Activated effector memory CD4-positive, alpha-beta T cell treated with anti-CD3 and anti-CD28 coated beads, Interleukin-2, amount 50 U/mL, for 16 hours (primary cell): ENCODE results near the gene LRRC75B.
"Not testable (repeated sequence)": the region's sequence is repeated elsewhere in the genome, so short reads cannot be mapped to it uniquely, and the experiment has no call there.

Experiments
- DNase-seq: peaks from one replicate; pipeline ENCODE4 v3.0.0-alpha.2; 2020

Gene LRRC75B

DNA sequence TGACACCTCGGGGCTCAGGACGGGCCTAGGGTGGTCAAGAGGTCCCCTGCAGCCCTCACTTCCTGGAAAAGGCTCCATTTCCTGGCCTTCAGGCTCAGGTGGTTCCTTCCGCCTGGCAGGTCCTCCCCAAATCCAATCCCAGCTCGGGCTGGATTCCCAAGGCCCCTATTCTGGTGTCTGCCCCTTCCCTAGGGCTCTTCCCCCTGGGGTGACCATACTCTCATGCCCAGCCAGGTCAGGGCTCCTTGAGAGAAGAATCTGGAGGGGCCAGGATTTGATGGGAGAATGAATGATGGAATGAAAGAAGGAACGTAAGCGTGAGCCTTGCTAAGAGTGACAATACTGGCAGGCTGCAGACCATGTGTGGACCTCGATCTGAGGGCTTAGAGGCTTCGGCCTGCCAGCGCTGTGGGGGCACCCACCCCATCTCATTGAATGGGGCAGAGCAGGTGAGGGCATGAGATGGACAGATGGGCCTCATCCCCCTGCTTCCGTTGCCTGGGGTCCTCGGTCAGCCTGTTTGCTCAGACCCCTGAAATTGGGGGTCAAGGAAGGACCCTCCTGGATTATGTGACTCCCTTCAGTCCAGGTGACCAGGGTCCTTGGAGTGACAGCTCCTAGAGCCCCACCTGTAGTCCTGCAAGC lies 9.4 kb upstream of the LRRC75B start:
- not testable (repeated sequence) for DNase-seq

DNA sequence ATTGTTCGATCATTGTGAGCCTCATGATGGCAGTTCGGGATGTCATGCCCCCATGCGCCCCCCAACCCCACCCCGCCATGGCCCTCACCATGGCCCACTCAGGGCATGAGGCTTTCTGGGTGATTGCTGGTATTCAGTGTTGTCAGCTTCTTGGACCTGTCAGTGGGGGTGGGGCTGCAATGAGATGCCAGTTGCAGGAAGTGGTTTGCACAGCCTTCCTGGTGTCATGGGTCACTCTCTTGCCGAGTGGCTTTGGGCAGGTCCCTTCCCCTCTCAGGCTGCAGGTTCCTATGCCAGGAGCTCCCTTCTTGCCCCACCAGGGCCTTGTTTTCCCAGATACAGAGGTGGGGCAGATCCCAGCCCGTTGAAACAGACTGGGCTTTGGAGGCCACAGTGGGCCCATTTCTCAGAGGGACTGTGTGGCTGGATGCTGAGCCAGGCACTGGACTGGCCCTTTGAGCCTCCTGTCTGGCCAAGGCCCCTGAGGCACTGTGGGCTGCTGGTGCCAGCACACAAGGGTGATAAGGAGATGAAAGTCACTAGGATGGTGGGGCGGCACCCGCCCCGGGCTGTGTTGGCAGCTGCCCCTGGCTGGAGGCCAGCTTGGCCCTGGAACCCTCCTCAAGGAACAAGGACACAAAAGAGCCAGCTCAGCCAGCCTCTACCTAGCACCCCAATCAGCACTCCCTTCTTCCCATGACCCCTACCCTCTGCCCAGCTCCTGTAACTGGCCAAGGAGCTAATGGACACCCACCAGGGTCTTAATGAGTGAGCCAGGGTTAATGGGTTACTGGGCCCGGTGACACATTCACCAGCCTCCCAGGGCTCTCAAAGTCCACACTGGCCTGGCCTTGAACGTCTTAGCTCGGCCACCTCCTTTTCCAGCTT lies 8.6 kb upstream of the LRRC75B start:
- DNase-seq: no peak

- not testable (repeated sequence) for DNase-seq
These were observed 7.3 kb upstream of the LRRC75B start for GRCh38 chr22:24599958-24600715.

DNA sequence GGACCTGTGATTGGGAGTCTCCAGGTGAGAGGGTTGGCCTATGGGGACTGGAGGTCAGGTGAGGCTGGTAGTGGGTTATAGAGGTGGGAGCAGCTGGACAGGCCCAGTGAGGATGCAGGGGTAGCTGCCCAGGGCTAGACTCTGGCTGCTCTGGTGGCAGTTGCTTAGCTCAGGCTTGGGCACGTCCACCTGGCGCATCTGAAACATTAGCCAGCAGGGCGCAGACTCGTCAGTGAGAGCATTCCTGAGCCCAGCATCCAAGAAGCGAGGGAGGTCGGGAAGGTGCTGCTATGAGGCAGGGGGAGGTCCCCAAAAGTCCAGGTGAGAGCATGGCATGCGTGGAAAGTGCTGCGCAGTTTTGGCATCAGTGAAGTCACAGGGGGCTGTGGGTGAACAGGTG lies 6.6 kb upstream of the LRRC75B start:
- no peak for DNase-seq

GRCh38 chr22:24597076-24597475 lies 4.2 kb upstream of the LRRC75B start:
- not testable (repeated sequence) for DNase-seq

GRCh38 chr22:24595863-24596262 lies 3.0 kb upstream of the LRRC75B start:
- no peak for DNase-seq

DNA sequence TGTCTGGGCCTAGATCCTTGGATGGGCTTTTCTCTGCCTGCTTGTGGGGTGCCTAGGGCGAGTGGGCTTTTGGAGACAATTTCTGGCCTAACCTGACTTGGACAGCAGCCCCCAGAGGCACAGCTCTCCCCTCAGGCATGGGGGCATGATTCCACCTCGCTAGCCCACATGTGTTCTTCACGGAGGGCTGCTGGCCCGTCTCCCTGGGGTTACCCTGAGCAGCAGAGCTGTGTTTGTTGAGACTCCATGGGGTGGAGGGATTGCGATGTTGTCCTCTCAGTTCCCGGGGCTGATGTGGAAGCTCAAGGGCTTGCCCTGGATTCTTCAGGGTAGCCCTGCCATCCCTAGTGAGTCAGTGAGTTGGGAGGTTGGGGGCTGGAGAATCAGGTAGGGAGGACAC lies 2.4 kb upstream of the LRRC75B start:
- no peak for DNase-seq

DNA sequence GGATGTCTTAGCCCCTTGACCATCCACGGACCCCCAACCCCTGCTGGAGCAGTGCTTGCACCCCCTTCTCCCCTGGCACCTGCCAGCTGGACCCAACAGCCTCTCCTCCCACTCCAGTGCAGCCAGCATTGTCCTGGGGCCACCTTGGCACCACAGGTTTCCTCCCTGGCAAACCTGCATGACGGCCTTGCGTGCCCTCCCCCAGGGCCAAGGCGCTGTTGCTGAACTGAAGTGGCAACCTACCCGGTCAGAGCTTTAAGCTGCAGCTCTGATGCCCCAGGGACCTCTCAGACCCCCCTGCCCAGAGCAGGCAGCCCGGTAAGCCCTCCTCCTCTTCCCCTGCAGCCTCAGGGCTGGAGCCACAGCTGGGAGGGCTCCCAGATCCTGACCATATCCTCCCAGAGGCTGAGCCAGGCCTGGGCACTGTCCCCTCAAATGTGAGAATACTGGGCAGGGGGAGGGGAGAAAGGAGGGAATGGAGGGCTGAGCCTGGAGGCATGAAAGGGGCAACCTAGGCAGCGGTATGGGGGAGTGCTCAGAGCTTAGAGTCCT lies 1.8 kb upstream of the LRRC75B start:
- no peak for DNase-seq

DNA sequence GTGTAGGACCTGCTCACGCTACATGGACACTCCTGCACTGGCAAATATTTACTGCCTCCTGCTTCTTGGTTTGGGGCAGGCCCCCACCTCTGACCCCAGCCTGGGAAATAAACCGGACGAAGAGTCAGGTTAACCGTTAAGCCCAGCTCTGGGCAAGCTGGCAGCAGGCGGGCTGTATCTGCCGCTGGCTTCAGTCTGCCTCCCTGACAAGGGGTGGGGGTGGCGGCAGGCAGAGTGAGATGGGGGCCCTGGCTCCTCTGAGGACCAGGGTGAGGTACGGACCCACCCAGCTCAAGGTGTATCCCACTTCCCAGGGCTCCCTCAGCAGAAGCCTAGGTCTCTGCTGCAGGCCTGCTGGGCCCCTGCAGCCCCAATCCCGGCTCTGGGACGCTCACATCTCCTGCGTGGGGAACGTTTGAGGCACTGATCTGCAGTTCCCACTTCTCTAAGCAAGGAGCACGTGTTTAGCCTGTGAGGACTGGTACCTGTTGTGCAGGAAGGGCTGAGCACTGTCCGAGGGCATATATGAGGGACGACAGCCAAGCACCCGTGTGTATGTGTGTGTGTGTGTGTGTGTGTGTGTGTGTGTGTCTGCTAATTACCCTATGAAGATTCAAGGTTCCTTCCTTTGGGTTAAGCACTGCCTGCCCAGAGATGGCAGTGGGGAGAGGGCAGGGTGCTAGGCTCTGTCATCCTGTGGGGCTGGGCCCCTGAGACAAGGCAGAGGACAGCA lies 1.1 kb upstream of the LRRC75B start:
- no peak for DNase-seq

DNA sequence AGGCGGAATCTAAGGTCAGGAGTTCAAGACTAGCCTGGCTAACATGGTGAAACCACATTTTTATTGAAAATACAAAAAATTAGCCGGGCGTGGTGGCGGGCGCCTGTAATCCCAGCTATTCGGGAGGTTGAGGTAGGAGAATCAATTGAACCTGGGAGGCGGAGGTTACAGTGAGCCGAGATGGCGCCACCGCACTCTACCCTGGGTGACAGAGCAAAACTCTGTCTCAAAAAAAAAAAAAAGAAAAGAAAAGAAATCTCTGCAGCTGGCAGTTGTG lies 624 bp upstream of the LRRC75B start:
- DNase-seq: not testable (repeated sequence)

DNA sequence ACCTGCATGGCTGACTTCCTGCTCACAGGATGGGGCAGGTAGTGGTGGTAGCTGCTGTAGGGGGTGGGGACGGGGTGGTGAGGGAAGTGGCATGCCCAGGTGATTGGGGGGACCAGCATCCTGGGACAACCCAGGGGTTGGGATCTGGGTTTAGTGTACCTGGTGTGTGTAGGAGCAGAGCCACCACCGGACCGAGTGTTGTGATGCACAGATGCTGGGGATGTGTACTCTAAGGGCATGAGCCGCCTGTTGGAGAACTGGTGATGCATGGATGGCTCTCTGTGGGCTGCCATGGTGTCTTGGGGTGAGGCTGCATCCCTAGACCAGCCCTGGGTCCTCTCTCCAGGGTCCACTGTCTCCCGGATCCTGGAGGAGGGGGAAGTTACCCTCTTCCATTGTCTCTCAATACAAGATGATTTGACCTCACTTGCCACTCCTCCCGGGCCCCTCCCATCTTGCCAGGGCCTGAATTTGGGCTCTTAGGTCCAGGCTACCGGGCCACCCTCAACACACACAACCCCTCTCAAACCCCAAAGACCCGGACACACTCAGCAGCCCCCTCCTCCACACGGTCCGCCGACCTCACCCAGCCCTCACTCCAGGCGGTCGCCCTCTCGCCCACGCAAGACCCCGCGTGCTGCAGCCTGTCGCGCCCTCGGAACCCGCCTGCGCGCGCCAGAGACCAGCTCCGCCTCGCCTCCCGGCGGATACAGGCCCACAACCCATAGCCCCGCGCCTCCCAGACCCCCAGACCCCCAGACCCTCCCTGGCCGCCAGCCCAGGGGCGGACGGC lies 619 bp downstream of the LRRC75B start:
- DNase-seq: no peak

- DNase-seq: no peak
These were observed 1.5 kb downstream of the LRRC75B start for GRCh38 chr22:24591286-24591830.

DNA sequence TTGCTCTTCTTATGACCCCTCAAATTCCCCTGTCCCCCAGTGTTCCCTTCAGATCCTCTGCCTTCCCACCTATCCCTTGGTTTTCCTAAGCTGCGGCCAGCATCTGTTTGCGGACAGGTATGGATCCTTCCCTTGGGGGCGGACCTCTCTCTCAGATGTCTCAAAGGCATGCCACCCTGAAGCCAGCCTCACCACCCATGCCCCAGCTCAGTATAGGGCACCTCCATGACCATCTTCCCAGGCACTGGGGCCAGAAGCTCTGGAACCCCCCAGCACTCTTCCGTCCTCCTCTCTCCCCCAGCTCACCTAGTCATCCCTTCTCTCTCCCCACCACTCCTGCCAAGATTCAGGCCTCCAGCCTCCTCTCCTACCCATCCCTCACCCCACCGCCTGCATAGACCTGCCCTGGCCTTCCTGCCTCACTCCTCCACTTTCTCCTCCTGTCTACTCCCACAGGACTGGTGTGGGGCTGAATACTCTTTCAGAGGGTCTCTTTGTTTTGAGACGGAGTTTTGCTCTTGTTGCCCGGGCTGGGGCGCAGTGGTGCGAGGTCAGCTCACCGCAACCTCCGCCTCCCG lies 2.2 kb downstream of the LRRC75B start:
- DNase-seq: no peak

DNA sequence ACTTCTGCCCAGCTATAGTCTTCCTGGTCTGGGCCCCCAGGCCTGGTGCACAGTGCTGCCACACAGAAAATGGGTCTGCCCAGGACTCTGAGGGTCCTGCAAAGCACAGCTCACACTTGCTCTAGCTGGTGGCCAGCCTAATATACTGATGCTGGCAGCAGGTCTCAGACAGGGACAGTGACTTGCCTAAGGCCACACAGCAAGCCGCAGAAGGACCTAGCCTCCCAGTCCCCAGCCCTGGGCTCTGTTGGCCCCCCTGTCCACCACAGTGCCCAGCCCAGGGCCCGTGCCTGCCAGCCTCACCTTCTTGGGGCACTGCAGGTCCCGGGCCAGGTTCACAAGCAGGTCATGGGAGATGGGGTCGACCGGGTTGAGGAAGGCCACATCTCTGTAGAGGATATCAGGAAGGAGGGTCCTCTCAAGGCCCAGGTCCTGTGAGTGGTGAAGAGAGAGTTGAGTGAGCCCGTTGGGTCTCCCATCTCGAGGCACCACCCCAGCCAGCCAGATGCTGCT lies 3.3 kb downstream of the LRRC75B start:
- no peak for DNase-seq

DNA sequence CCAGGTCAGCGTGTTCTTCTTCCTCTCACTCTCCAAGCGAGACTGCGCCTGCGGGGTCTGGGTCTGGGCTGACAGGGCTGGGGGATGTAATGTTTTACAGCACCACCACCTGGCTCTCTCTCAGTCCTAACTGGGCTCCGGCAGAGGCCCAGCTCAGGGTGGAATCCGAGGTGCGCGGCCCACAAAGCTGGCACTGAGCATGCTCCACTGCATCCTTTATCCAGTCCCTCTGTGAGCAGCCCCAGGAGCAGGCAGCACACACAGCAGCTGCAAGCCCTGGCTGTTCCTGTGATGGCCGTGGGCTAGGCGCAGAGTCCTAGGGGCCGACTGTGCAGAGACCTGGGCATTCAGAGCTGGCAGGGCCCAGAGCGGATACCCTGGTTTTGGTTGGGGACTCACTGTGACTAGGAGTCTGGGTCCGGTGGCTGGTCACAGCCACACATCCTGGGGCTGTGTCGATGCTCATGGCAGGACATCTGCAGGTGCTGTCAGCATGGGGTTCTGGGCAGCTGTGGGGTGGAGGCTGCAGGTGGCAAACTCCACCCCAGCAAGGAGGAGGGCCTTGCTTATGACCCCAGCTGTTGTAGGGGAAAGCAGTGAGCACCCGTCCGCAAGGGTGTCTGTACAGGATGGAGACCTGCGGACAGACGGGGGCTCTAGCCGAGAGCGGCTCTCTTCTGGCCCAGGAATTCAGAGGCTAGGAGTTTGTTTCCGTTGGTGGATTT lies 4.0 kb downstream of the LRRC75B start:
- no peak for DNase-seq

DNA sequence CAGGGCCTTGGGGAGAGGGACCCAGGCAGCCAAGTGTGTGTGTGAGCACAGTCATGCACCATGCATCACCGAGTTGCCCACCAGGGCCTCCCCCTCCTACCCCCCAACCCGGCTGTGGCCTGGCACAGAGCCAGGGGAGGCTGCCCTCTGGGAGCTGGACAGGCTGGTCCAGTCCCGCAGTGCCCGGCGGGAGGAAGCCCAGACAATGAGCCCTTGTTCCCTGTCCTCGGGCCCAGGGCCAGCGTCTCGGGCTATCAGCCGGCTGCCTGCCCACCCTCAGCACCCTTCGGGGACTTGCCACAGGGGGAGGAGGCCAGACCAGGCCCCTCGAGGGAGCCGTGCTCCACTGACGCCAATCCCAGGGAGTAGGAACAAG lies 4.5 kb downstream of the LRRC75B start:
- no peak for DNase-seq

GRCh38 chr22:24587948-24588347 lies 4.9 kb downstream of the LRRC75B start:
- DNase-seq: no peak

- no peak for DNase-seq
These were observed 5.6 kb downstream of the LRRC75B start for GRCh38 chr22:24587251-24587650.

DNA sequence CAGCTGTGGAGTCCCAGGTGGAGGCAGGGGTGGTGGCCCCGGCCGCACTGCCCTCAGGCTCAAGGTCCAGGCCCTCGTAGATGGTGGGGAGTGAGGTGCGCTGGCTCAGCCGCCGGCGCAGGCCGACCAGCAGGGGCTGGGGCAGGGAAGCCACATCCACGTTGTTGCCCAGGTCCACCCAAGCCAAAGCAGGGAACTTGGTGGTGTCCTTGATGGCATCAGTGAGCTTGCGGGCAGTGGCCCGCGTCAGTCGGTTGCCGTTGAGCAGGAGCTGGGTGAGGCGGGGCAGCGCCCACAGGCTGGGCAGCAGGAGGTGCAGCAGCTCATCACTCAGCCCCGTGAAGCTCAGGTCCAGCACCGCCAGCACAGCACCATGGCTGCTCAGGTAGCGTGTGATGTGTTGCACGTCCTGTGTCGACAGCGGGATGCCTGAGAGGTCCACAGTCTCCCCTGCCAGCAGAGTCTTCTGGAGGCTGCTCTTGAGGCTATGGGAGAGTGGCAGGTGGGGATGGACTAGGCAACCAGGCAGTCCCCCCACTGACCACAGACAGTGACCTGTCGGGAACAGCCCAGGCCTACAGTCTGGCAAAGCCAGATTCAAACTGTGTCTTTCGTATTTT lies 6.8 kb downstream of the LRRC75B start:
- DNase-seq: no peak

GRCh38 chr22:24585461-24585860 lies 7.4 kb downstream of the LRRC75B start:
- DNase-seq: no peak
